SH-SY5Y (cell line): ENCODE measurements around the gene RAB34.

Experiments used
- GATA2 ChIP-seq: IDR thresholded peaks from 2 replicates; pipeline ENCODE4 v1.6.1; 2011; ENCODE audit warnings: mild to moderate bottlenecking, low read depth, low read length
- GATA3 ChIP-seq: IDR thresholded peaks from 2 replicates; pipeline ENCODE4 v1.6.1; 2011; ENCODE audit warnings: low read depth, mild to moderate bottlenecking, low read length, moderate library complexity

DNA sequence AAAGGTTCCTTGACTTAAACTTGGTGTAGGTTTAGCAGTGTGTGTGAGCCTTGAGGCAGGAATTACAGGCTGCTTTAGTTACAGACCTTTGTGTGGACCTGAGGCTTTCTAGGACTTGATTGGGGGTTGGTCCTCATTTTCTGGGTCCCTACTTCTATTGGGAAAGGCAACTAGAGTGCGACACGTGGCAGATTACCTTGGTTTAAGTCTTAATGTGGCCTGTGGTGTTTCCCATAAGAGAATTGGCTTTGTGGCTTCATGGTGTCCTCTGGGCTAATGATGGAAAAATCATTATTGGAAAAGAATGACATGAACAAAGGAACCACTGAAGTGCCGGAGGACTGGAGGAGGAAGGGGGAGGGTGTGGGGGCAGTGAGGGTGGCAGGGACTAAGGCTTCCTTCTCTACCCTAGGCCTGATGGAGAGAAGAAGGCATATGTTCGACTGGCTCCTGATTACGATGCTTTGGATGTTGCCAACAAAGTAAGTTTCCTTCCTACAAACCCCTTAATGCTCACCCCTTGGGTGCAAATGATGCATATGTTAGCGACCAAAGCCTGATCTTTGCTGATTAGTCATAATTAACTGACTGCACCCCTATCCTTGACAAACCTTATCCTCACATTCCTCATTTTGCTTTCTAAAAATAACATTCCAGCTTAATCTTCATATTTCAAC lies 5.6 kb upstream of the RAB34 start:
- no peak for TF ChIP-seq GATA2
- TF ChIP-seq GATA3, result no peak
